Measurements from ENCODE around the gene GABRG3. TPM values are rescaled to one million over a fixed set of nuclear protein-coding genes. Genes with fewer than 3 reads are reported as not detected.

Gene GABRG3
- polyA plus RNA-seq, 1 experiment: not detected

- ChIA-PET CTCF (no interaction called here), POLR2A (no interaction called here)
- H3K4me3 ChIP-seq (ENCODE audit: low read depth, low read length): no peak overlapping the region
- no peak overlapping the region for H3K27ac ChIP-seq (ENCODE audit: low read depth, low read length)
- no peak for DNase-seq (ENCODE audit: low read depth, low spot score)
- no peaks in the 10 kb centered on the region for H3K27me3 ChIP-seq (ENCODE audit: control insufficient read depth, insufficient read depth, low read length)
- no peak for TF ChIP-seq CTCF (IDR thresholded peaks at IDR 0.05; ENCODE audit: low read depth, low read length)
- no peaks in the 10 kb centered on the region for H3K9me3 ChIP-seq (ENCODE audit: control insufficient read depth, insufficient read depth, low read length)
These were observed 512.1 kb downstream of the GABRG3 start for GRCh38 chr15:27483124-27483523.

GRCh38 chr15:27485265-27485664 lies 514.3 kb downstream of the GABRG3 start:
- DNase-seq (ENCODE audit: low read depth, low spot score): no peak
- TF ChIP-seq CTCF (IDR thresholded peaks at IDR 0.05; ENCODE audit: low read depth, low read length): no peak
- CTCF ChIA-PET: no interaction called here

GRCh38 chr15:27486051-27486450 lies 515.1 kb downstream of the GABRG3 start:
- Histone ChIP-seq H3K4me3 (ENCODE audit: low read depth, low read length) (no peak overlapping the region), H3K27ac (ENCODE audit: low read depth, low read length) (no peak overlapping the region), H3K9me3 (ENCODE audit: control insufficient read depth, insufficient read depth, low read length) (peaks cover 2% of the 10 kb centered on the region; the same call in 1 of the 2 replicates), H3K27me3 (ENCODE audit: control insufficient read depth, insufficient read depth, low read length) (no peaks in the 10 kb centered on the region)
- DNase-seq (ENCODE audit: low read depth, low spot score): no peak
- CTCF ChIA-PET: no interaction called here
- no peak for TF ChIP-seq CTCF (IDR thresholded peaks at IDR 0.05; ENCODE audit: low read depth, low read length)
- POLR2A ChIA-PET: no interaction called here

More at GRCh38 chr15:27485265-27485664, 514.3 kb downstream of the GABRG3 start:
- H3K9me3 ChIP-seq (ENCODE audit: control insufficient read depth, insufficient read depth, low read length): no peaks in the 10 kb centered on the region
- no peak overlapping the region for H3K27ac ChIP-seq (ENCODE audit: low read depth, low read length)
- no peaks in the 10 kb centered on the region for H3K27me3 ChIP-seq (ENCODE audit: control insufficient read depth, insufficient read depth, low read length)
- no peak overlapping the region for H3K4me3 ChIP-seq (ENCODE audit: low read depth, low read length)
- POLR2A ChIA-PET: no interaction called here

GRCh38 chr15:27486683-27487647 lies 516.0 kb downstream of the GABRG3 start:
- CTCF ChIA-PET: no interaction called here
- POLR2A ChIA-PET: no interaction called here
- H3K27me3 ChIP-seq (ENCODE audit: control insufficient read depth, insufficient read depth, low read length): no peaks in the 10 kb centered on the region
- H3K9me3 ChIP-seq (ENCODE audit: control insufficient read depth, insufficient read depth, low read length): peaks cover 2% of the 10 kb centered on the region; the same call in 1 of the 2 replicates
- no peak overlapping the region for H3K4me3 ChIP-seq (ENCODE audit: low read depth, low read length)
- no peak for DNase-seq (ENCODE audit: low read depth, low spot score)
- no peak for TF ChIP-seq CTCF (IDR thresholded peaks at IDR 0.05; ENCODE audit: low read depth, low read length)
- H3K27ac ChIP-seq (ENCODE audit: low read depth, low read length): no peak overlapping the region

GRCh38 chr15:27487846-27488245 lies 516.9 kb downstream of the GABRG3 start:
- peaks cover 5% of the 10 kb centered on the region; the same call in 1 of the 2 replicates for H3K9me3 ChIP-seq (ENCODE audit: control insufficient read depth, insufficient read depth, low read length)
- ChIA-PET CTCF (no interaction called here), POLR2A (no interaction called here)
- no peak for DNase-seq (ENCODE audit: low read depth, low spot score)
- no peak overlapping the region for H3K4me3 ChIP-seq (ENCODE audit: low read depth, low read length)
- TF ChIP-seq CTCF (IDR thresholded peaks at IDR 0.05; ENCODE audit: low read depth, low read length): no peak
- H3K27me3 ChIP-seq (ENCODE audit: control insufficient read depth, insufficient read depth, low read length): no peaks in the 10 kb centered on the region
- H3K27ac ChIP-seq (ENCODE audit: low read depth, low read length): no peak overlapping the region

All from AG04450 (cell line).